Measurements from ENCODE around the gene MAT2B.

DNA sequence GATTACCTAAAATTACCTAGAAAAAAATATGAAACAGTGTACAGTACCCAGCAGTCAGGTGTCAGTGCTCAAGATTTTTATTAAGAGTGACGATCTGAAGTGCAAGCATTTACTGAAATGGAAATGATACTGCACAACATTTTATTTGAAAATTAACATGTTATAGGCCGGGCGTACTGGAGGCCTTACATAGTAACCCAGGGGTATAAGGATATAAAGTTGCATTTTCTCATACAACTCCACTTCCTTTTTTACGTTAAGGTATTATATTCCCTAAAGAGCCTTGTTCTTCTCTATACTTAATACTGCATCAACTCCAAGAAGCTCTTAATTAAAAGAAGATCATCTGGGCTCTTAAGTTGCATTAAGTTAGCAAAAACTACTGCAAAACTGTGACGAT is 3.3 kb downstream of the MAT2B start:
- TF ChIP-seq POLR2AphosphoS5 (IDR thresholded peaks at IDR 0.05; ENCODE audit: low read depth, low read length) (no peak), JUND (IDR thresholded peaks at IDR 0.05) (no peak), TEAD4 (IDR thresholded peaks at IDR 0.05; ENCODE audit: borderline replicate concordance, insufficient read depth) (no peak), NFIC (IDR thresholded peaks at IDR 0.05; ENCODE audit: borderline replicate concordance) (no peak), TAF1 (IDR thresholded peaks at IDR 0.05; ENCODE audit: borderline replicate concordance, low read depth, low read length) (no peak), EP300 (IDR thresholded peaks at IDR 0.05; ENCODE audit: borderline replicate concordance in 1 of 2, low read depth in 1 of 2, low read length in 1 of 2) (no peak), SIN3A (IDR thresholded peaks at IDR 0.05; ENCODE audit: borderline replicate concordance, low read depth, low read length) (no peak), TCF12 (IDR thresholded peaks at IDR 0.05) (no peak), RAD21 (IDR thresholded peaks at IDR 0.05; ENCODE audit: low read length) (no peak), YY1 (IDR thresholded peaks at IDR 0.05; ENCODE audit: low read depth) (no peak)
- TF ChIP-seq, protein P1, sequence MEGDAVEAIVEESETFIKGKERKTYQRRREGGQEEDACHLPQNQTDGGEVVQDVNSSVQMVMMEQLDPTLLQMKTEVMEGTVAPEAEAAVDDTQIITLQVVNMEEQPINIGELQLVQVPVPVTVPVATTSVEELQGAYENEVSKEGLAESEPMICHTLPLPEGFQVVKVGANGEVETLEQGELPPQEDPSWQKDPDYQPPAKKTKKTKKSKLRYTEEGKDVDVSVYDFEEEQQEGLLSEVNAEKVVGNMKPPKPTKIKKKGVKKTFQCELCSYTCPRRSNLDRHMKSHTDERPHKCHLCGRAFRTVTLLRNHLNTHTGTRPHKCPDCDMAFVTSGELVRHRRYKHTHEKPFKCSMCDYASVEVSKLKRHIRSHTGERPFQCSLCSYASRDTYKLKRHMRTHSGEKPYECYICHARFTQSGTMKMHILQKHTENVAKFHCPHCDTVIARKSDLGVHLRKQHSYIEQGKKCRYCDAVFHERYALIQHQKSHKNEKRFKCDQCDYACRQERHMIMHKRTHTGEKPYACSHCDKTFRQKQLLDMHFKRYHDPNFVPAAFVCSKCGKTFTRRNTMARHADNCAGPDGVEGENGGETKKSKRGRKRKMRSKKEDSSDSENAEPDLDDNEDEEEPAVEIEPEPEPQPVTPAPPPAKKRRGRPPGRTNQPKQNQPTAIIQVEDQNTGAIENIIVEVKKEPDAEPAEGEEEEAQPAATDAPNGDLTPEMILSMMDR (IDR thresholded peaks at IDR 0.05), result no peak
- TF ChIP-seq, protein P2, sequence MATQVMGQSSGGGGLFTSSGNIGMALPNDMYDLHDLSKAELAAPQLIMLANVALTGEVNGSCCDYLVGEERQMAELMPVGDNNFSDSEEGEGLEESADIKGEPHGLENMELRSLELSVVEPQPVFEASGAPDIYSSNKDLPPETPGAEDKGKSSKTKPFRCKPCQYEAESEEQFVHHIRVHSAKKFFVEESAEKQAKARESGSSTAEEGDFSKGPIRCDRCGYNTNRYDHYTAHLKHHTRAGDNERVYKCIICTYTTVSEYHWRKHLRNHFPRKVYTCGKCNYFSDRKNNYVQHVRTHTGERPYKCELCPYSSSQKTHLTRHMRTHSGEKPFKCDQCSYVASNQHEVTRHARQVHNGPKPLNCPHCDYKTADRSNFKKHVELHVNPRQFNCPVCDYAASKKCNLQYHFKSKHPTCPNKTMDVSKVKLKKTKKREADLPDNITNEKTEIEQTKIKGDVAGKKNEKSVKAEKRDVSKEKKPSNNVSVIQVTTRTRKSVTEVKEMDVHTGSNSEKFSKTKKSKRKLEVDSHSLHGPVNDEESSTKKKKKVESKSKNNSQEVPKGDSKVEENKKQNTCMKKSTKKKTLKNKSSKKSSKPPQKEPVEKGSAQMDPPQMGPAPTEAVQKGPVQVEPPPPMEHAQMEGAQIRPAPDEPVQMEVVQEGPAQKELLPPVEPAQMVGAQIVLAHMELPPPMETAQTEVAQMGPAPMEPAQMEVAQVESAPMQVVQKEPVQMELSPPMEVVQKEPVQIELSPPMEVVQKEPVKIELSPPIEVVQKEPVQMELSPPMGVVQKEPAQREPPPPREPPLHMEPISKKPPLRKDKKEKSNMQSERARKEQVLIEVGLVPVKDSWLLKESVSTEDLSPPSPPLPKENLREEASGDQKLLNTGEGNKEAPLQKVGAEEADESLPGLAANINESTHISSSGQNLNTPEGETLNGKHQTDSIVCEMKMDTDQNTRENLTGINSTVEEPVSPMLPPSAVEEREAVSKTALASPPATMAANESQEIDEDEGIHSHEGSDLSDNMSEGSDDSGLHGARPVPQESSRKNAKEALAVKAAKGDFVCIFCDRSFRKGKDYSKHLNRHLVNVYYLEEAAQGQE (IDR thresholded peaks at IDR 0.05; ENCODE audit: low read depth, low read length), result no peak
- TF ChIP-seq, protein P3, sequence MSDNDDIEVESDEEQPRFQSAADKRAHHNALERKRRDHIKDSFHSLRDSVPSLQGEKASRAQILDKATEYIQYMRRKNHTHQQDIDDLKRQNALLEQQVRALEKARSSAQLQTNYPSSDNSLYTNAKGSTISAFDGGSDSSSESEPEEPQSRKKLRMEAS (IDR thresholded peaks at IDR 0.05; ENCODE audit: low read depth), result no peak
- TF ChIP-seq, protein P4, sequence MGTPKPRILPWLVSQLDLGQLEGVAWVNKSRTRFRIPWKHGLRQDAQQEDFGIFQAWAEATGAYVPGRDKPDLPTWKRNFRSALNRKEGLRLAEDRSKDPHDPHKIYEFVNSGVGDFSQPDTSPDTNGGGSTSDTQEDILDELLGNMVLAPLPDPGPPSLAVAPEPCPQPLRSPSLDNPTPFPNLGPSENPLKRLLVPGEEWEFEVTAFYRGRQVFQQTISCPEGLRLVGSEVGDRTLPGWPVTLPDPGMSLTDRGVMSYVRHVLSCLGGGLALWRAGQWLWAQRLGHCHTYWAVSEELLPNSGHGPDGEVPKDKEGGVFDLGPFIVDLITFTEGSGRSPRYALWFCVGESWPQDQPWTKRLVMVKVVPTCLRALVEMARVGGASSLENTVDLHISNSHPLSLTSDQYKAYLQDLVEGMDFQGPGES (IDR thresholded peaks at IDR 0.05; ENCODE audit: low read depth, low read length), result no peak

All from SK-N-SH (cell line).